NT2/D1 (cell line): ENCODE measurements around the gene MAN1A2.

Experiments used
- DNase-seq: peaks from one replicate; pipeline ENCODE4 v3.0.0-alpha.2; 2011; ENCODE audit warnings: low read depth, low spot score
- H3K27me3 ChIP-seq: 2 replicates; pipeline ENCODE4 v1.6.0; 2011; ENCODE audit warnings: mild to moderate bottlenecking; ENCODE audit not compliant: insufficient read length, insufficient read depth
- H3K36me3 ChIP-seq: 2 replicates; pipeline ENCODE4 v1.6.1; 2011; ENCODE audit warnings: mild to moderate bottlenecking, low read length, mixed read lengths; ENCODE audit not compliant: insufficient read depth, insufficient read length
- H3K4me1 ChIP-seq: 2 replicates; pipeline ENCODE4 v1.5.1; 2011; ENCODE audit not compliant: insufficient read depth, insufficient read length
- H3K4me3 ChIP-seq: 2 replicates; pipeline ENCODE4 v1.5.1; 2011; ENCODE audit warnings: low read depth; ENCODE audit not compliant: insufficient read length
- H3K9ac ChIP-seq: 2 replicates; pipeline ENCODE4 v1.6.0; 2011; ENCODE audit warnings: low read depth; ENCODE audit not compliant: insufficient read length
- H3K9me3 ChIP-seq: 2 replicates; pipeline ENCODE4 v1.5.1; 2011; ENCODE audit warnings: mild to moderate bottlenecking, low read length; ENCODE audit not compliant: insufficient read depth
- SUZ12 ChIP-seq: IDR thresholded peaks from 2 replicates; pipeline ENCODE4 v1.6.1; 2011; ENCODE audit not compliant: insufficient read length, insufficient read depth; ENCODE audit errors: extremely low read depth
- YY1 ChIP-seq: IDR thresholded peaks from 2 replicates; pipeline ENCODE4 v1.6.1; 2011; ENCODE audit not compliant: insufficient read length, insufficient read depth
- ZNF274 ChIP-seq: IDR thresholded peaks from 2 replicates; pipeline ENCODE4 v1.6.1; 2011; ENCODE audit warnings: mild to moderate bottlenecking, low read depth, low read length

The MAN1A2 gene

GRCh38 chr1:117565745-117566455 lies 198.7 kb downstream of the MAN1A2 start:
- DNase-seq: no peak
- no peak for TF ChIP-seq SUZ12
- TF ChIP-seq ZNF274: no peak
- TF ChIP-seq YY1: no peak
- Histone ChIP-seq H3K4me1 (no peaks in the 10 kb centered on the region), H3K9me3 (no peaks in the 10 kb centered on the region), H3K4me3 (no peak overlapping the region), H3K36me3 (no peaks in the 10 kb centered on the region), H3K27me3 (no peaks in the 10 kb centered on the region), H3K9ac (no peak overlapping the region)

GRCh38 chr1:117566556-117566955 lies 199.3 kb downstream of the MAN1A2 start:
- Histone ChIP-seq H3K4me1 (no peaks in the 10 kb centered on the region), H3K9me3 (no peaks in the 10 kb centered on the region), H3K9ac (no peak overlapping the region), H3K4me3 (no peak overlapping the region), H3K27me3 (no peaks in the 10 kb centered on the region), H3K36me3 (no peaks in the 10 kb centered on the region)
- DNase-seq: no peak
- TF ChIP-seq ZNF274: no peak

- no peak overlapping the region for H3K4me3 ChIP-seq
- TF ChIP-seq YY1 (no peak), SUZ12 (no peak), ZNF274 (no peak)
- no peaks in the 10 kb centered on the region for H3K36me3 ChIP-seq
- no peaks in the 10 kb centered on the region for H3K27me3 ChIP-seq
- no peaks in the 10 kb centered on the region for H3K9me3 ChIP-seq
- H3K4me1 ChIP-seq: no peaks in the 10 kb centered on the region
- DNase-seq: no peak
- H3K9ac ChIP-seq: no peak overlapping the region
Measured at GRCh38 chr1:117567435-117567834, 200.2 kb downstream of the MAN1A2 start.

- Histone ChIP-seq H3K27me3 (no peaks in the 10 kb centered on the region), H3K9me3 (no peaks in the 10 kb centered on the region), H3K9ac (no peak overlapping the region), H3K36me3 (no peaks in the 10 kb centered on the region), H3K4me3 (no peak overlapping the region), H3K4me1 (no peaks in the 10 kb centered on the region)
- no peak for TF ChIP-seq YY1
- TF ChIP-seq ZNF274: no peak
- TF ChIP-seq SUZ12: no peak
- no peak for DNase-seq
Measured at GRCh38 chr1:117567976-117568375, 200.7 kb downstream of the MAN1A2 start.

GRCh38 chr1:117568999-117569398 lies 201.8 kb downstream of the MAN1A2 start:
- Histone ChIP-seq H3K9ac (no peak overlapping the region), H3K27me3 (no peaks in the 10 kb centered on the region), H3K36me3 (no peaks in the 10 kb centered on the region), H3K9me3 (no peaks in the 10 kb centered on the region), H3K4me1 (peaks cover 3% of the 10 kb centered on the region), H3K4me3 (no peak overlapping the region)
- no peak for DNase-seq
- TF ChIP-seq SUZ12: no peak

GRCh38 chr1:117569856-117570255 lies 202.6 kb downstream of the MAN1A2 start:
- peaks cover 4% of the 10 kb centered on the region for H3K4me1 ChIP-seq
- H3K4me3 ChIP-seq: no peak overlapping the region
- no peak overlapping the region for H3K9ac ChIP-seq
- TF ChIP-seq YY1: no peak
- no peak for TF ChIP-seq SUZ12
- TF ChIP-seq ZNF274: no peak
- no peaks in the 10 kb centered on the region for H3K9me3 ChIP-seq
- no peaks in the 10 kb centered on the region for H3K27me3 ChIP-seq
- H3K36me3 ChIP-seq: no peaks in the 10 kb centered on the region
- no peak for DNase-seq

- no peak overlapping the region for H3K4me3 ChIP-seq
- H3K9ac ChIP-seq: no peak overlapping the region
- no peaks in the 10 kb centered on the region for H3K36me3 ChIP-seq
- DNase-seq: no peak
- H3K9me3 ChIP-seq: no peaks in the 10 kb centered on the region
- no peaks in the 10 kb centered on the region for H3K27me3 ChIP-seq
- H3K4me1 ChIP-seq: peaks cover 7% of the 10 kb centered on the region
- TF ChIP-seq YY1: no peak
- no peak for TF ChIP-seq ZNF274
- TF ChIP-seq SUZ12: no peak
Measured at GRCh38 chr1:117570988-117571409, 203.8 kb downstream of the MAN1A2 start.
